ENCODE measurements around the gene SLC45A1. TPM values are rescaled to one million over a fixed set of nuclear protein-coding genes. Genes with fewer than 3 reads are reported as not detected.

The SLC45A1 gene
- total RNA-seq, 2 experiments from 2014 or later: 0.88 to 0.98 TPM

- intact Hi-C loops (cut with DNase I, micrococcal nuclease): no loop called here
- Histone ChIP-seq H3K4me1 (ENCODE audit: insufficient read depth, low read length) (no peaks in the 10 kb centered on the region), H3K9me3 (ENCODE audit: control insufficient read depth in 1 of 2, insufficient read depth in 1 of 2, low read length in 2 of 2) (no peaks in the 10 kb centered on the region), H3K36me3 (ENCODE audit: insufficient read depth, low read length) (peaks cover 91% of the 10 kb centered on the region), H3K27me3 (ENCODE audit: control insufficient read depth in 1 of 2, insufficient read depth in 2 of 2, low read length in 2 of 2) (no peaks in the 10 kb centered on the region), H3K27ac (ENCODE audit: low read depth in 1 of 2, low read length in 2 of 2) (no peak overlapping the region), H3K4me3 (ENCODE audit: low read length) (no peak overlapping the region)
- Mint-ChIP-seq H3K9me3 (no peaks in the 10 kb centered on the region), H3K27ac (peak overlapping the region; percentile 24), H3K27me3 (no peaks in the 10 kb centered on the region), H3K36me3 (ENCODE audit: low read depth) (peaks cover 84% of the 10 kb centered on the region), H3K4me1 (ENCODE audit: low read depth) (no peaks in the 10 kb centered on the region), H3K4me3 (no peak overlapping the region)
- DNase-seq (no peak), ATAC-seq (ENCODE audit: poor library complexity) (no peak)
- CTCF ChIA-PET: no interaction called here
- POLR2A ChIA-PET: no interaction called here
- no peak for TF ChIP-seq CTCF (IDR thresholded peaks at IDR 0.05)
Observed at GRCh38 chr1:8357329-8358101, 39.6 kb downstream of the SLC45A1 start.

DNA sequence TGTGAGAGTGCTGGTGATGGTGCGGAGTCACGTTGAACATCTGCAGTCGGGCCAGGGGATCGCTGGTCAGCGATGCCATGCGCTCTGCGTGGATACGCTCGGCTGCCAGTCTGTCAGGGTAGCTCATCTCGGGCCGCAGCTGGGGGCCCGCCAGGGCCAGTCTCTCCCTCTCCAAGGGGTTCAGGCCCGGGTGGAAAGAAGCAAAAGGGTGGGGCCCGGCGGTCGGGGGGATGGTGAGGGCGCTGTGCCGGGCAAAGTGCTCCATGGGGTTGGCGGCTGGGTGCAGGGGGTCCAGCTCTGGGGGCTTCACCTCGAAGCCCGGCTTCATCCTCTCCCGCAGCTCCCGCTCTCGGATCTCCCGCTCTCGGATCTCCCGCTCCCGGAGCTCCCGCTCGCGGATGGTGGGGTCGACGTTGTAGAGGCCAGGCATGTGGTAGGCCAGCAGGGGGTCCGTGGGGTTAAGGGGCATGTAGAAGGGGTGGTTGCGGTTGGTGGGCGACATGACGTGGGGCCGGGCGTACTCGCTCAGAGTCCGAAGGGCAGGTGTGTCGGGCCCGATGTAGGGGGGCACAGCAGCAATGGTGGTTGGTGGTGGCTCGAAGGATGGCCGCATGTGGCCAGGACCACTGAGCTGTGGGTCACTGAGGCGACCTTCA is 40.5 kb downstream of the SLC45A1 start:
- Mint-ChIP-seq H3K27me3 (no peaks in the 10 kb centered on the region), H3K36me3 (ENCODE audit: low read depth) (peaks cover 84% of the 10 kb centered on the region), H3K4me3 (no peak overlapping the region), H3K9me3 (no peaks in the 10 kb centered on the region), H3K4me1 (ENCODE audit: low read depth) (no peaks in the 10 kb centered on the region), H3K27ac (no peak overlapping the region)
- ChIA-PET CTCF (no interaction called here), POLR2A (no interaction called here)
- Histone ChIP-seq H3K27me3 (ENCODE audit: control insufficient read depth in 1 of 2, insufficient read depth in 2 of 2, low read length in 2 of 2) (no peaks in the 10 kb centered on the region), H3K4me3 (ENCODE audit: low read length) (no peak overlapping the region), H3K4me1 (ENCODE audit: insufficient read depth, low read length) (no peaks in the 10 kb centered on the region), H3K9me3 (ENCODE audit: control insufficient read depth in 1 of 2, insufficient read depth in 1 of 2, low read length in 2 of 2) (no peaks in the 10 kb centered on the region), H3K36me3 (ENCODE audit: insufficient read depth, low read length) (peaks cover 96% of the 10 kb centered on the region), H3K27ac (ENCODE audit: low read depth in 1 of 2, low read length in 2 of 2) (no peak overlapping the region)
- TF ChIP-seq CTCF (IDR thresholded peaks at IDR 0.05): no peak
- DNase-seq (no peak), ATAC-seq (ENCODE audit: poor library complexity) (no peak)
- intact Hi-C loops (cut with DNase I, micrococcal nuclease): no loop called here

DNA sequence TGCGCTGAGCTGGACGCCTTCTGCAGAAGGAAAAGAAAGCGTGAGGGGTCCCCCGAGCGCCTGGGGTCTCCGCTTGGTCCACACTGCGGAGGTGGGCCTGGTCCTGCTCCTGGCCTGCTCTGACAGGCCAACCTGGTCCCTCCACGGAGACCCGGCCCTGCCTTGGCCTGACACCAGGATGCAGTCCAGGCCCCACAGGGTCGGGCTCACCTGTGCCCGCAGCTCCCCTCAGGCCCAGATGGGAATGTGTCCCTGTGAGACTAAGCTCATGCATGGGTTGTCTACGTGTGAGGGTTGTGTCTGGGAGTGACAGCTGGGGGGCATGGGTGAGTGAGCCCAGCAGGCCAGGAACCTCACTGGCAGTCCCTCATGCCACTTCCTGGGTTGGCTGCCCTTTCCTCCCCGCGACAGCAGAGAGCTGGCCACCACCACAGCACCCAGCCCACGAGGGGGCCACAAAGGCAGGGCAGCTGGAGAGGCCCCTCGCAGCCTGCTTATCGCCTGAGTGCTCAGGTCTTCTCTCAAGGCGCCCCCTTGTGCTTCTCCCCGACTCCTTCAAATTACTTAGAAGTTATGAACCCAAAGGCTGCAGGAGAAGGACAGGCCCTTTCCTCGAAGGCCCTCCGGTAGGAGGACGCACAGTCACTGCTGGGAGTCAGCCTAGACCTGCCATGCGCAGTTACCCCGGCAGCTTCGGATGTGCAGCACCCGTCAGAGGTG is 41.1 kb downstream of the SLC45A1 start:
- no peak overlapping the region for H3K4me3 ChIP-seq (ENCODE audit: low read length)
- TF ChIP-seq CTCF (IDR thresholded peaks at IDR 0.05): no peak
- H3K27ac ChIP-seq (ENCODE audit: low read depth in 1 of 2, low read length in 2 of 2): no peak overlapping the region
- no peak for DNase-seq
- H3K27ac Mint-ChIP-seq: no peak overlapping the region
- POLR2A ChIA-PET: no interaction called here
- H3K27me3 ChIP-seq (ENCODE audit: control insufficient read depth in 1 of 2, insufficient read depth in 2 of 2, low read length in 2 of 2): no peaks in the 10 kb centered on the region
- no peaks in the 10 kb centered on the region for H3K9me3 Mint-ChIP-seq
- no peak overlapping the region for H3K4me3 Mint-ChIP-seq
- intact Hi-C loops (cut with DNase I, micrococcal nuclease): no loop called here
- H3K27me3 Mint-ChIP-seq: no peaks in the 10 kb centered on the region
- no peaks in the 10 kb centered on the region for H3K9me3 ChIP-seq (ENCODE audit: control insufficient read depth in 1 of 2, insufficient read depth in 1 of 2, low read length in 2 of 2)
- no peak for ATAC-seq (ENCODE audit: poor library complexity)
- no peaks in the 10 kb centered on the region for H3K4me1 ChIP-seq (ENCODE audit: insufficient read depth, low read length)
- no peaks in the 10 kb centered on the region for H3K4me1 Mint-ChIP-seq (ENCODE audit: low read depth)
- H3K36me3 ChIP-seq (ENCODE audit: insufficient read depth, low read length): peaks cover 96% of the 10 kb centered on the region
- CTCF ChIA-PET: no interaction called here
- peaks cover 85% of the 10 kb centered on the region for H3K36me3 Mint-ChIP-seq (ENCODE audit: low read depth)
